Measurements from ENCODE around the gene SNX15.

SNX15 gene

DNA sequence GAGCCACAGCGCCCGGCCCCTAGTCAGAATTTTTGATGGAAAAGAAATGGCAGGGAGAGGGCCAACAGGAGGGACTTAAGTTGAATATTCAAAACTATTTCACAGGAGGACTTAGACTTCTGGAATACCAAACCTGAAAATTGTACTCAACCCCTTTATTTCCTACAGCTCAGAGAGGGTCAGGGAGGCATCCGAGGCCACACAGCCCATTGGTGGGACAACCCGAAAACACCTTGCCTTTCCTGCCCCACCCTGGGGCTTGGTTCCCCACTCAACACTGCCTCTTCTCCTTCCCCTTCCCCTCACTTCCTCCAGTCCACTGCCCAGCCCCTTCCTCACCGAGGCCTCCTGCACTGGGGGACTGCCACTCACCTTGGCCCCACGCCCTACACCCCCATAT is 29.8 kb downstream of the SNX15 start:
- Histone ChIP-seq H3K9me3 (ENCODE audit: insufficient read depth, low read length, severe bottlenecking) (no peaks in the 10 kb centered on the region), H3K27me3 (ENCODE audit: insufficient read depth, low read length, poor library complexity) (no peaks in the 10 kb centered on the region), H3K27ac (ENCODE audit: low read length) (no peak overlapping the region), H2AFZ (ENCODE audit: low read depth, low read length) (no peak overlapping the region), H4K20me1 (ENCODE audit: insufficient read depth, low read length) (no peaks in the 10 kb centered on the region; the same call in 1 of the 2 replicates), H3K4me1 (ENCODE audit: insufficient read depth, low read length) (no peaks in the 10 kb centered on the region), H3K36me3 (ENCODE audit: insufficient read depth, low read length) (no peaks in the 10 kb centered on the region), H3K4me3 (ENCODE audit: low read depth in 1 of 2, low read length in 2 of 2) (no peak overlapping the region), H3K9ac (ENCODE audit: low read depth, low read length) (no peak overlapping the region), H3K4me2 (ENCODE audit: insufficient read depth, low read length) (no peak overlapping the region), H3K79me2 (ENCODE audit: insufficient read depth, low read length) (no peaks in the 10 kb centered on the region)
- TF ChIP-seq EZH2 (IDR thresholded peaks at IDR 0.05; ENCODE audit: borderline replicate concordance, low read depth, low read length, severe bottlenecking) = no peak
- TF ChIP-seq, protein P1, sequence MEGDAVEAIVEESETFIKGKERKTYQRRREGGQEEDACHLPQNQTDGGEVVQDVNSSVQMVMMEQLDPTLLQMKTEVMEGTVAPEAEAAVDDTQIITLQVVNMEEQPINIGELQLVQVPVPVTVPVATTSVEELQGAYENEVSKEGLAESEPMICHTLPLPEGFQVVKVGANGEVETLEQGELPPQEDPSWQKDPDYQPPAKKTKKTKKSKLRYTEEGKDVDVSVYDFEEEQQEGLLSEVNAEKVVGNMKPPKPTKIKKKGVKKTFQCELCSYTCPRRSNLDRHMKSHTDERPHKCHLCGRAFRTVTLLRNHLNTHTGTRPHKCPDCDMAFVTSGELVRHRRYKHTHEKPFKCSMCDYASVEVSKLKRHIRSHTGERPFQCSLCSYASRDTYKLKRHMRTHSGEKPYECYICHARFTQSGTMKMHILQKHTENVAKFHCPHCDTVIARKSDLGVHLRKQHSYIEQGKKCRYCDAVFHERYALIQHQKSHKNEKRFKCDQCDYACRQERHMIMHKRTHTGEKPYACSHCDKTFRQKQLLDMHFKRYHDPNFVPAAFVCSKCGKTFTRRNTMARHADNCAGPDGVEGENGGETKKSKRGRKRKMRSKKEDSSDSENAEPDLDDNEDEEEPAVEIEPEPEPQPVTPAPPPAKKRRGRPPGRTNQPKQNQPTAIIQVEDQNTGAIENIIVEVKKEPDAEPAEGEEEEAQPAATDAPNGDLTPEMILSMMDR (IDR thresholded peaks at IDR 0.05; ENCODE audit: borderline replicate concordance, extremely low read depth, low read length, poor library complexity, severe bottlenecking) = no peak
- ATAC-seq (ENCODE audit: insufficient read depth, low read depth) (no peak), DNase-seq (no peak)

GRCh38 chr11:65057526-65057925 is 30.3 kb downstream of the SNX15 start:
- Histone ChIP-seq H3K27me3 (ENCODE audit: insufficient read depth, low read length, poor library complexity) (no peaks in the 10 kb centered on the region), H3K36me3 (ENCODE audit: insufficient read depth, low read length) (no peaks in the 10 kb centered on the region), H3K4me2 (ENCODE audit: insufficient read depth, low read length) (no peak overlapping the region), H3K27ac (ENCODE audit: low read length) (no peak overlapping the region), H4K20me1 (ENCODE audit: insufficient read depth, low read length) (no peaks in the 10 kb centered on the region; the same call in 1 of the 2 replicates), H3K4me3 (ENCODE audit: low read depth in 1 of 2, low read length in 2 of 2) (no peak overlapping the region), H3K79me2 (ENCODE audit: insufficient read depth, low read length) (no peaks in the 10 kb centered on the region), H3K9me3 (ENCODE audit: insufficient read depth, low read length, severe bottlenecking) (no peaks in the 10 kb centered on the region), H2AFZ (ENCODE audit: low read depth, low read length) (no peak overlapping the region), H3K4me1 (ENCODE audit: insufficient read depth, low read length) (no peaks in the 10 kb centered on the region), H3K9ac (ENCODE audit: low read depth, low read length) (no peak overlapping the region)
- ATAC-seq (ENCODE audit: insufficient read depth, low read depth) = no peak
- TF ChIP-seq, protein P1 (IDR thresholded peaks at IDR 0.05; ENCODE audit: borderline replicate concordance, extremely low read depth, low read length, poor library complexity, severe bottlenecking) = no peak
- TF ChIP-seq EZH2 (IDR thresholded peaks at IDR 0.05; ENCODE audit: borderline replicate concordance, low read depth, low read length, severe bottlenecking) = no peak
- no peak for DNase-seq

DNA sequence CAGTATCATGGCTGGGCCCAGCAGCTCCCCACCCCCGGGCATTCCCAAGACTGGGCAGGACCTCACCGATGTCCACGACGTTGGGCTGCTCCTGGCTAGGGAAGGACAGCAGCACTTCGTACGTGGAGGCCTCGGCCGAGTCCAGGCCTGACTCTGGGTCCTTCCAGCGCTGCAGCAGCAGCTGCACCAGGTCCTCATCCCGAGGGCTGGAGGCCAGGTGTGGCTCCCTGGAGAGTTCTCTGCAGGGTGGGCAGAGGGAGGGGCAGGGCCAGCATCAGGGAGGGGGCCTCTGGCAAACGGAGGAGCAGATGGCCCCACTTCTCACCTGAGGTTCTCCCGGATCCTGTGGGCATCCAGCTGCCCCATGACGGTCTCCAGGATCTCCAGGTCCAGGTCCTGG is 30.8 kb downstream of the SNX15 start:
- H3K36me3 ChIP-seq (ENCODE audit: insufficient read depth, low read length) = no peaks in the 10 kb centered on the region
- no peak overlapping the region for H3K4me2 ChIP-seq (ENCODE audit: insufficient read depth, low read length)
- no peak overlapping the region for H3K4me3 ChIP-seq (ENCODE audit: low read depth in 1 of 2, low read length in 2 of 2)
- H4K20me1 ChIP-seq (ENCODE audit: insufficient read depth, low read length) = no peaks in the 10 kb centered on the region; the same call in 1 of the 2 replicates
- ATAC-seq (ENCODE audit: insufficient read depth, low read depth) (no peak), DNase-seq (no peak)
- H3K9me3 ChIP-seq (ENCODE audit: insufficient read depth, low read length, severe bottlenecking) = no peaks in the 10 kb centered on the region
- H2AFZ ChIP-seq (ENCODE audit: low read depth, low read length) = no peak overlapping the region
- no peaks in the 10 kb centered on the region for H3K79me2 ChIP-seq (ENCODE audit: insufficient read depth, low read length)
- TF ChIP-seq, protein P1 (IDR thresholded peaks at IDR 0.05; ENCODE audit: borderline replicate concordance, extremely low read depth, low read length, poor library complexity, severe bottlenecking) = no peak
- no peak for TF ChIP-seq EZH2 (IDR thresholded peaks at IDR 0.05; ENCODE audit: borderline replicate concordance, low read depth, low read length, severe bottlenecking)
- no peaks in the 10 kb centered on the region for H3K27me3 ChIP-seq (ENCODE audit: insufficient read depth, low read length, poor library complexity)
- no peak overlapping the region for H3K9ac ChIP-seq (ENCODE audit: low read depth, low read length)
- no peak overlapping the region for H3K27ac ChIP-seq (ENCODE audit: low read length)
- no peaks in the 10 kb centered on the region for H3K4me1 ChIP-seq (ENCODE audit: insufficient read depth, low read length)
